ENCODE results near the gene LSMEM2. TPM values are rescaled to one million over a fixed set of nuclear protein-coding genes. Genes with fewer than 3 reads are reported as not detected.

Gene LSMEM2
- total and polyA plus RNA-seq, 2 experiments from 2014 or later, result 0.59 to 0.86 TPM

DNA sequence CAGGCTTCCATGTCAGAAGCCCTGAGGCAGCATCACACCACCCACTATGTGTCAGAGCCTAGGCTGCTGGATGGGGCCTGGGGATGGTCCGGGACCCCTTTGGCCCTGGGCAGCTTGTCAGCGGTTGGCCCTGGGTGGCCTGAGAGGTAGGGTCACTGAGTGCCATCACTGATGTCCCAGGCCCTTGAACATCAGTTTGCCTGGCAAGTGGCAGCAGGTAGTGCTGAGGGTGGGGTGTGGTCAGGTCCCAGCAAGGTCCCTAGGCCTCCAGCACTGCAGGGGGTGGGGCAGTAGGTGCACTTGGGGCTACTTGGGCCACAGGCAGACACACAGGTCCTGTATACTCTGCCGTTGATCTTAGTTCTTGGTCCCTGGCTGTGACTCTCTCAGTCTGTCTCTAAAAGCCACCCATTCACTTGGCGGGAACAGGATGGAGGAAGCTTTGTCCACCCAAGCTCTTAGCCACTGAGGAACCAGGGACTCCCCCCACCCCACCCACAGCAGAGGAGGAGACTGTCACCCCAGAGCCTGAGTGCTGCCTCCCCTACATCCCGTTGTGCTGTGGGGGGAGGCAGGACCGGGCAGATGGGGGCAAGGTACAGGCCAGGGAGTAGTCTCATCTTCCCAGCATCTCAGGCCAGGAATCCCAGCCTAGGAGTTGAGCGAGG, 37.0 kb upstream of the LSMEM2 start:
- Histone ChIP-seq H3K36me3 (ENCODE audit: insufficient read depth) (no peaks in the 10 kb centered on the region), H3K9me2 (ENCODE audit: insufficient read depth) (no peaks in the 10 kb centered on the region), H3K79me2 (replicated peaks; ENCODE audit: insufficient read depth) (peaks cover 91% of the 10 kb centered on the region), H3F3A (replicated peaks; ENCODE audit: low read depth) (peaks cover 33% of the 10 kb centered on the region), H2AFZ (no peak overlapping the region), H3K4me3 (peak overlapping the region; percentile 60), H3K27me3 (ENCODE audit: insufficient read depth) (no peaks in the 10 kb centered on the region), H3K4me1 (ENCODE audit: insufficient read depth) (peaks cover 80% of the 10 kb centered on the region), H4K20me1 (replicated peaks; ENCODE audit: insufficient read depth) (peaks cover 40% of the 10 kb centered on the region), H3K27ac (ENCODE audit: low read depth) (peak overlapping the region; percentile 97), H3K4me2 (peak overlapping the region; percentile 84)
- Mint-ChIP-seq H3K9me3 (no peaks in the 10 kb centered on the region), H3K27ac (peak overlapping the region; percentile 95), H3K4me1 (peaks cover 90% of the 10 kb centered on the region), H3K27me3 (ENCODE audit: insufficient read depth, low read depth, poor library complexity) (peaks cover 26% of the 10 kb centered on the region), H3K4me3 (peak overlapping the region; percentile 63), H3K36me3 (ENCODE audit: low read depth) (peaks cover 12% of the 10 kb centered on the region)
- no peak for DNase-seq (ENCODE audit: low spot score)
- TF ChIP-seq EZH2phosphoT487 (IDR thresholded peaks at IDR 0.05; ENCODE audit: unreplicated experiment), result no peak
- TF ChIP-seq, protein P1, sequence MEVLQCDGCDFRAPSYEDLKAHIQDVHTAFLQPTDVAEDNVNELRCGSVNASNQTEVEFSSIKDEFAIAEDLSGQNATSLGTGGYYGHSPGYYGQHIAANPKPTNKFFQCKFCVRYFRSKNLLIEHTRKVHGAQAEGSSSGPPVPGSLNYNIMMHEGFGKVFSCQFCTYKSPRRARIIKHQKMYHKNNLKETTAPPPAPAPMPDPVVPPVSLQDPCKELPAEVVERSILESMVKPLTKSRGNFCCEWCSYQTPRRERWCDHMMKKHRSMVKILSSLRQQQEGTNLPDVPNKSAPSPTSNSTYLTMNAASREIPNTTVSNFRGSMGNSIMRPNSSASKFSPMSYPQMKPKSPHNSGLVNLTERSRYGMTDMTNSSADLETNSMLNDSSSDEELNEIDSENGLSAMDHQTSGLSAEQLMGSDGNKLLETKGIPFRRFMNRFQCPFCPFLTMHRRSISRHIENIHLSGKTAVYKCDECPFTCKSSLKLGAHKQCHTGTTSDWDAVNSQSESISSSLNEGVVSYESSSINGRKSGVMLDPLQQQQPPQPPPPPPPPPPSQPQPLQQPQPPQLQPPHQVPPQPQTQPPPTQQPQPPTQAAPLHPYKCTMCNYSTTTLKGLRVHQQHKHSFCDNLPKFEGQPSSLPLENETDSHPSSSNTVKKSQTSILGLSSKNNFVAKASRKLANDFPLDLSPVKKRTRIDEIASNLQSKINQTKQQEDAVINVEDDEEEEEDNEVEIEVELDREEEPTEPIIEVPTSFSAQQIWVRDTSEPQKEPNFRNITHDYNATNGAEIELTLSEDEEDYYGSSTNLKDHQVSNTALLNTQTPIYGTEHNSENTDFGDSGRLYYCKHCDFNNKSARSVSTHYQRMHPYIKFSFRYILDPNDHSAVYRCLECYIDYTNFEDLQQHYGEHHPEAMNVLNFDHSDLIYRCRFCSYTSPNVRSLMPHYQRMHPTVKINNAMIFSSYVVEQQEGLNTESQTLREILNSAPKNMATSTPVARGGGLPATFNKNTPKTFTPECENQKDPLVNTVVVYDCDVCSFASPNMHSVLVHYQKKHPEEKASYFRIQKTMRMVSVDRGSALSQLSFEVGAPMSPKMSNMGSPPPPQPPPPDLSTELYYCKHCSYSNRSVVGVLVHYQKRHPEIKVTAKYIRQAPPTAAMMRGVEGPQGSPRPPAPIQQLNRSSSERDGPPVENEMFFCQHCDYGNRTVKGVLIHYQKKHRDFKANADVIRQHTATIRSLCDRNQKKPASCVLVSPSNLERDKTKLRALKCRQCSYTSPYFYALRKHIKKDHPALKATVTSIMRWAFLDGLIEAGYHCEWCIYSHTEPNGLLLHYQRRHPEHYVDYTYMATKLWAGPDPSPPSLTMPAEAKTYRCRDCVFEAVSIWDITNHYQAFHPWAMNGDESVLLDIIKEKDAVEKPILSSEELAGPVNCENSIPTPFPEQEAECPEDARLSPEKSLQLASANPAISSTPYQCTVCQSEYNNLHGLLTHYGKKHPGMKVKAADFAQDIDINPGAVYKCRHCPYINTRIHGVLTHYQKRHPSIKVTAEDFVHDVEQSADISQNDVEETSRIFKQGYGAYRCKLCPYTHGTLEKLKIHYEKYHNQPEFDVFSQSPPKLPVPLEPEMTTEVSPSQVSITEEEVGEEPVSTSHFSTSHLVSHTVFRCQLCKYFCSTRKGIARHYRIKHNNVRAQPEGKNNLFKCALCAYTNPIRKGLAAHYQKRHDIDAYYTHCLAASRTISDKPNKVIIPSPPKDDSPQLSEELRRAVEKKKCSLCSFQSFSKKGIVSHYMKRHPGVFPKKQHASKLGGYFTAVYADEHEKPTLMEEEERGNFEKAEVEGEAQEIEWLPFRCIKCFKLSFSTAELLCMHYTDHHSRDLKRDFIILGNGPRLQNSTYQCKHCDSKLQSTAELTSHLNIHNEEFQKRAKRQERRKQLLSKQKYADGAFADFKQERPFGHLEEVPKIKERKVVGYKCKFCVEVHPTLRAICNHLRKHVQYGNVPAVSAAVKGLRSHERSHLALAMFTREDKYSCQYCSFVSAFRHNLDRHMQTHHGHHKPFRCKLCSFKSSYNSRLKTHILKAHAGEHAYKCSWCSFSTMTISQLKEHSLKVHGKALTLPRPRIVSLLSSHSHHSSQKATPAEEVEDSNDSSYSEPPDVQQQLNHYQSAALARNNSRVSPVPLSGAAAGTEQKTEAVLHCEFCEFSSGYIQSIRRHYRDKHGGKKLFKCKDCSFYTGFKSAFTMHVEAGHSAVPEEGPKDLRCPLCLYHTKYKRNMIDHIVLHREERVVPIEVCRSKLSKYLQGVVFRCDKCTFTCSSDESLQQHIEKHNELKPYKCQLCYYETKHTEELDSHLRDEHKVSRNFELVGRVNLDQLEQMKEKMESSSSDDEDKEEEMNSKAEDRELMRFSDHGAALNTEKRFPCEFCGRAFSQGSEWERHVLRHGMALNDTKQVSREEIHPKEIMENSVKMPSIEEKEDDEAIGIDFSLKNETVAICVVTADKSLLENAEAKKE (CRISPR knock-in tag; IDR thresholded peaks at IDR 0.05), result no peak
- TF ChIP-seq NANOG (IDR thresholded peaks at IDR 0.05; ENCODE audit: borderline replicate concordance), result no peak
- no peak for TF ChIP-seq EZH2 (IDR thresholded peaks at IDR 0.05; ENCODE audit: low read depth, unreplicated experiment)
- TF ChIP-seq, protein P2, sequence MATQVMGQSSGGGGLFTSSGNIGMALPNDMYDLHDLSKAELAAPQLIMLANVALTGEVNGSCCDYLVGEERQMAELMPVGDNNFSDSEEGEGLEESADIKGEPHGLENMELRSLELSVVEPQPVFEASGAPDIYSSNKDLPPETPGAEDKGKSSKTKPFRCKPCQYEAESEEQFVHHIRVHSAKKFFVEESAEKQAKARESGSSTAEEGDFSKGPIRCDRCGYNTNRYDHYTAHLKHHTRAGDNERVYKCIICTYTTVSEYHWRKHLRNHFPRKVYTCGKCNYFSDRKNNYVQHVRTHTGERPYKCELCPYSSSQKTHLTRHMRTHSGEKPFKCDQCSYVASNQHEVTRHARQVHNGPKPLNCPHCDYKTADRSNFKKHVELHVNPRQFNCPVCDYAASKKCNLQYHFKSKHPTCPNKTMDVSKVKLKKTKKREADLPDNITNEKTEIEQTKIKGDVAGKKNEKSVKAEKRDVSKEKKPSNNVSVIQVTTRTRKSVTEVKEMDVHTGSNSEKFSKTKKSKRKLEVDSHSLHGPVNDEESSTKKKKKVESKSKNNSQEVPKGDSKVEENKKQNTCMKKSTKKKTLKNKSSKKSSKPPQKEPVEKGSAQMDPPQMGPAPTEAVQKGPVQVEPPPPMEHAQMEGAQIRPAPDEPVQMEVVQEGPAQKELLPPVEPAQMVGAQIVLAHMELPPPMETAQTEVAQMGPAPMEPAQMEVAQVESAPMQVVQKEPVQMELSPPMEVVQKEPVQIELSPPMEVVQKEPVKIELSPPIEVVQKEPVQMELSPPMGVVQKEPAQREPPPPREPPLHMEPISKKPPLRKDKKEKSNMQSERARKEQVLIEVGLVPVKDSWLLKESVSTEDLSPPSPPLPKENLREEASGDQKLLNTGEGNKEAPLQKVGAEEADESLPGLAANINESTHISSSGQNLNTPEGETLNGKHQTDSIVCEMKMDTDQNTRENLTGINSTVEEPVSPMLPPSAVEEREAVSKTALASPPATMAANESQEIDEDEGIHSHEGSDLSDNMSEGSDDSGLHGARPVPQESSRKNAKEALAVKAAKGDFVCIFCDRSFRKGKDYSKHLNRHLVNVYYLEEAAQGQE (IDR thresholded peaks at IDR 0.05; ENCODE audit: unreplicated experiment), result no peak
- no peak for TF ChIP-seq CREB1 (CRISPR knock-in tag; IDR thresholded peaks at IDR 0.05; ENCODE audit: low read depth)
- no peak for TF ChIP-seq JUNB (IDR thresholded peaks at IDR 0.05; ENCODE audit: unreplicated experiment)
- no peak for ATAC-seq

Data from GM23338 (cell line).